Ishikawa (cell line): Measurements from ENCODE around the gene OTUD4.

Source experiments
- CEBPB ChIP-seq: IDR thresholded peaks from 2 replicates; pipeline ENCODE4 v1.6.1; 2012
- CREB1 ChIP-seq: IDR thresholded peaks from 2 replicates; pipeline ENCODE4 v1.6.1; 2012; ENCODE audit warnings: low read depth
- EGR1 ChIP-seq: IDR thresholded peaks from 2 replicates; pipeline ENCODE4 v1.6.1; 2012
- EP300 ChIP-seq: IDR thresholded peaks from 2 replicates; pipeline ENCODE4 v1.6.1; 2012; ENCODE audit warnings: borderline replicate concordance
- FOXM1 ChIP-seq: IDR thresholded peaks from 2 replicates; pipeline ENCODE4 v1.6.1; 2012; ENCODE audit warnings: low read depth, borderline replicate concordance
- MAX ChIP-seq: IDR thresholded peaks from 2 replicates; pipeline ENCODE4 v1.6.1; 2012
- NFIC ChIP-seq: IDR thresholded peaks from 2 replicates; pipeline ENCODE4 v1.6.1; 2012
- RAD21 ChIP-seq: IDR thresholded peaks from 2 replicates; pipeline ENCODE4 v1.6.1; 2012; ENCODE audit warnings: low read depth
- REST ChIP-seq: IDR thresholded peaks from 2 replicates; pipeline ENCODE4 v1.6.1; 2012; ENCODE audit warnings: low read depth, mild to moderate bottlenecking
- TAF1 ChIP-seq: IDR thresholded peaks from 2 replicates; pipeline ENCODE4 v1.6.1; 2012; ENCODE audit warnings: low read depth, mild to moderate bottlenecking
- TCF12 ChIP-seq: IDR thresholded peaks from 2 replicates; pipeline ENCODE4 v1.6.1; 2012; ENCODE audit warnings: low read depth
- TEAD4 ChIP-seq: IDR thresholded peaks from 2 replicates; pipeline ENCODE4 v1.6.1; 2012
- USF1 ChIP-seq: IDR thresholded peaks from 2 replicates; pipeline ENCODE4 v1.6.1; 2012
- YY1 ChIP-seq: IDR thresholded peaks from 2 replicates; pipeline ENCODE4 v1.6.1; 2012; ENCODE audit warnings: low read depth
- ZBTB7A ChIP-seq: IDR thresholded peaks from 2 replicates; pipeline ENCODE4 v1.6.1; 2012; ENCODE audit warnings: low read depth

OTUD4 gene

DNA sequence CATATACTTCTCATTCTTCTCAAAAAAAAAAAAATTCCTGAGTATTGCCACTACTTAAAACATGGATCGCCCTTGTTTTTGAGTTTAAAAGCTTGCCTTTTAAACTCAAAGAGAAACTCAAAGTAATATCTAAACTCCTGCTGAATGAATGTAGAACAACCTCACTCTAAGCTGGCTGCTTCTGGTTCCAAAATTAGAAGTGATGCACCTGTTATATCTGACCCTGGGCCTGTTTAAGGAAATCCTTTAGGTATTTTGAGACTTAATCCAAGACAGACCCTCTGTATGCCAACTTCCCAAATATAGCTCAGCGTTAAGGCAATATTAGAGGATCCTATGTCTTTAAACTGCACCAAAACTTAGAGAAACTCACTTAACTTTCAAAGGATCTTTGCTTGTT lies 1.8 kb upstream of the OTUD4 start:
- no peak for TF ChIP-seq CREB1
- no peak for TF ChIP-seq MAX
- TF ChIP-seq RAD21, result no peak
- TF ChIP-seq CEBPB, result no peak
- TF ChIP-seq FOXM1, result no peak
- TF ChIP-seq USF1, result no peak
- TF ChIP-seq ZBTB7A, result no peak
- TF ChIP-seq NFIC, result no peak
- no peak for TF ChIP-seq EGR1
- TF ChIP-seq REST, result no peak
- TF ChIP-seq TEAD4, result no peak
- TF ChIP-seq TAF1, result no peak

DNA sequence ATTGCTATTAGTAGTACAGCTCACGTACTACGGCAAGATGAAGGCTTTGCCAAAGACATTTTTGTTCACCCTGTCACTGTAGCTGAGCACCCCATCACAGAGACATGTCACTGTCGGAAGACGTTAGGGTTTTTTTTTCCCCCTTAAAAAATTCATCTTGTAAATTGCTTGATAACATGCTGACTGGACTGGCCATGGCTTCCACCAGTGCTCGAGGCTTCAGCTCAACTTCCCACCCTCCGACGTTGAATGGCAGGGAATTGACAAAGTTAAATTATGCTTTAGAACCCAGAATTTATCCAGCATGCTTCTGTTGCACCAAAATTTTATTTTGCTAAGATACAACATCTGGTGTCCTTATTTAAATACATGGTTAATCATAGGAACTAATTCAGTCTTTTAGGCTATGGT lies 707 bp upstream of the OTUD4 start:
- no peak for TF ChIP-seq FOXM1
- no peak for TF ChIP-seq TEAD4
- TF ChIP-seq CEBPB, result no peak
- no peak for TF ChIP-seq REST
- TF ChIP-seq TCF12, result no peak

- peak; percentile 43; the same call in 1 of the 2 replicates for TF ChIP-seq MAX
Observed at GRCh38 chr4:145179861-145180297, 510 bp downstream of the OTUD4 start.

- TF ChIP-seq EP300 (no peak), YY1 (no peak), REST (no peak), CREB1 (0 out of 2 replicates have a peak, but pooled peaks have one; percentile 18), EGR1 (peak; percentile 76), USF1 (no peak), FOXM1 (no peak), TAF1 (peak; percentile 25; the same call in 1 of the 2 replicates), NFIC (no peak), RAD21 (no peak), ZBTB7A (no peak), MAX (peak; percentile 69; the same call in 1 of the 2 replicates), TEAD4 (no peak), TCF12 (no peak), CEBPB (no peak)
Observed at GRCh38 chr4:145179281-145179860, 1.0 kb downstream of the OTUD4 start.

DNA sequence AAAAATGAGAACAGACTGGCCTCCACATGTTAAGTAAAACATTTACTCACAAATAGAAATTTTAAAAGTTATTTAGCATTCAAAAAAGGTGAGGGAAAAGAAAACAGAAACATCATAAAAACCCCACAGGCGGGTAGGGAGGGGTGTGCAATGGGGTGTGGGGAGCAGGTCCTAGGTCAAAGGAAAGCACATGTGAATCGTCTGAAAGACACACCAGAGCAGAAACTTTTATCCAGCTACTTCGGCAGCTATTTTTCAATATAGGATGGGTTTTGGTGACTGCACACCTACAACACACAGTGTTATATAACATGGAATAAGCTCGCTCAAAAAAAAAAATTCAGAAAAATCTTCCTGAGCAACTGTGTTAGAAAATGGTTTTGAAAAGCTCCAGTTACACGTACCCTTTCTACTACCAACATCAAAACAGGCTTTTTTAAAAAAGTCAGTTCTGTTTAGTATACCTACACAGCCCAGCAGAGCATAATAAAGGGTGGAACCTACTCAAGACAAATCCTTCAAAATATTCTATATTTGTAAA lies 1.6 kb downstream of the OTUD4 start:
- TF ChIP-seq FOXM1 (no peak), MAX (no peak), CEBPB (no peak), REST (no peak), USF1 (no peak), EP300 (no peak), NFIC (no peak), RAD21 (no peak), ZBTB7A (no peak), YY1 (no peak), CREB1 (no peak), EGR1 (no peak), TAF1 (no peak), TCF12 (no peak), TEAD4 (no peak)
